Posterior cingulate gyrus (tissue), 11 donors: ENCODE results near the gene BBLN.

Experiments used
- DNase-seq, 10 donors: peaks; one replicate each; pipeline versions ENCODE4 v3.0.0 to v3.0.0-alpha.2; 2020 to 2021; ENCODE audit warnings: mixed read lengths in 3 of 10
- intact Hi-C: fragments of 100-400 bp; cut with DNase I; formaldehyde crosslinking; loops from one replicate; pipeline ENCODE4 v1.15.1; 2023

The BBLN gene

GRCh38 chr9:128205296-128205944 lies 45.4 kb downstream of the BBLN start:
- no peak for DNase-seq
- intact Hi-C loops: no loop called here

- intact Hi-C loops: no loop called here
- DNase-seq: no peak
Measured at GRCh38 chr9:128206484-128206883, 46.4 kb downstream of the BBLN start.

GRCh38 chr9:128206916-128207910 lies 47.1 kb downstream of the BBLN start:
- intact Hi-C loops: no loop called here
- no peak for DNase-seq

- intact Hi-C loops: no loop called here
- DNase-seq: no peak
Measured at GRCh38 chr9:128208386-128208785, 48.3 kb downstream of the BBLN start.

GRCh38 chr9:128208946-128209669 lies 49.0 kb downstream of the BBLN start:
- no peak for DNase-seq
- intact Hi-C loops: no loop called here

- no peak for DNase-seq
Measured at GRCh38 chr9:128211186-128211980, 51.3 kb downstream of the BBLN start.

GRCh38 chr9:128211981-128212281 lies 51.9 kb downstream of the BBLN start:
- DNase-seq: peak in 1 of 10 donors; percentile 18
- intact Hi-C loops: no loop called here

More at GRCh38 chr9:128211186-128211980, 51.3 kb downstream of the BBLN start:
- intact Hi-C loops: no loop called here
